H1 (cell line): ENCODE measurements around the gene DDR1. TPM values are rescaled to one million over a fixed set of nuclear protein-coding genes. Genes with fewer than 3 reads are reported as not detected.

Source experiments
- BRCA1 ChIP-seq: IDR thresholded peaks from 2 replicates; pipeline ENCODE4 v1.6.1; 2012; ENCODE audit warnings: low read depth, low read length, improper control_type of control experiment
- CHD1 ChIP-seq: IDR thresholded peaks from 2 replicates; pipeline ENCODE4 v1.6.1; 2012; ENCODE audit warnings: low read depth, low read length, improper control_type of control experiment
- CHD2 ChIP-seq: IDR thresholded peaks from 2 replicates; pipeline ENCODE4 v1.6.1; 2012; ENCODE audit warnings: low read length, improper control_type of control experiment
- CTBP2 ChIP-seq: IDR thresholded peaks from 2 replicates; pipeline ENCODE4 v1.7.0; 2011; ENCODE audit warnings: borderline replicate concordance, mild to moderate bottlenecking, moderate library complexity, mixed read lengths, low read length; ENCODE audit not compliant: insufficient read depth, insufficient read length
- E2F6 ChIP-seq: IDR thresholded peaks from 2 replicates; pipeline ENCODE4 v1.6.1; 2012; ENCODE audit warnings: inconsistent platforms
- EGR1 ChIP-seq: IDR thresholded peaks from 2 replicates; pipeline ENCODE4 v1.6.1; 2011; ENCODE audit warnings: low read depth, low read length, borderline replicate concordance
- EZH2 ChIP-seq: fragments of 200-600 bp; sonication (generic); IDR thresholded peaks from 2 replicates; pipeline ENCODE4 v1.7.1; 2012; ENCODE audit warnings: low read depth, mild to moderate bottlenecking, moderate library complexity, low read length, inconsistent platforms; ENCODE audit not compliant: severe bottlenecking
- GTF2F1 ChIP-seq: IDR thresholded peaks from 2 replicates; pipeline ENCODE4 v1.6.1; 2012; ENCODE audit warnings: low read depth, low read length, improper control_type of control experiment, borderline replicate concordance
- HDAC6 ChIP-seq: IDR thresholded peaks from one replicate; pipeline ENCODE4 v1.7.1; 2012; ENCODE audit warnings: low read depth, mild to moderate bottlenecking, inconsistent platforms, low read length, moderate library complexity
- KDM5A ChIP-seq: fragments of 200-600 bp; IDR thresholded peaks from 2 replicates; pipeline ENCODE4 v1.7.1; 2012; ENCODE audit warnings: mild to moderate bottlenecking, low read length, inconsistent platforms, mixed read lengths
- MAFK ChIP-seq: IDR thresholded peaks from 2 replicates; pipeline ENCODE4 v1.6.1; 2012; ENCODE audit warnings: low read depth, mild to moderate bottlenecking, improper control_type of control experiment, low read length
- NANOG ChIP-seq: IDR thresholded peaks from 2 replicates; pipeline ENCODE4 v1.6.1; 2011; ENCODE audit warnings: low read length, low read depth, mild to moderate bottlenecking, inconsistent platforms; ENCODE audit not compliant: insufficient read depth, poor library complexity, severe bottlenecking
- POLR2AphosphoS5 ChIP-seq: IDR thresholded peaks from 2 replicates; pipeline ENCODE4 v1.6.1; 2011; ENCODE audit warnings: low read depth, low read length
- RNF2 ChIP-seq: fragments of 200-900, 300-1000 bp; sonication (generic); IDR thresholded peaks from 2 replicates; pipeline ENCODE4 v1.7.1; 2016; ENCODE audit warnings: borderline replicate concordance, low read depth, mild to moderate bottlenecking, antibody characterized with exemption, low read length; ENCODE audit not compliant: poor library complexity, severe bottlenecking; ENCODE audit errors: missing control alignments
- SIRT6 ChIP-seq: IDR thresholded peaks from one replicate; pipeline ENCODE4 v1.7.1; 2012; ENCODE audit warnings: low read length, inconsistent platforms
- TAF1 ChIP-seq: IDR thresholded peaks from 2 replicates; pipeline ENCODE4 v1.6.1; 2011; ENCODE audit warnings: mild to moderate bottlenecking, low read depth, low read length
- TBP ChIP-seq: IDR thresholded peaks from 2 replicates; pipeline ENCODE4 v1.6.1; 2011; ENCODE audit warnings: low read depth, low read length, improper control_type of control experiment
- TEAD4 ChIP-seq: IDR thresholded peaks from 2 replicates; pipeline ENCODE4 v1.6.1; 2012; ENCODE audit warnings: low read depth, low read length, inconsistent platforms, mixed read lengths
- USF2 ChIP-seq: IDR thresholded peaks from 2 replicates; pipeline ENCODE4 v1.6.1; 2011; ENCODE audit warnings: low read length, improper control_type of control experiment
- ZNF274 ChIP-seq: IDR thresholded peaks from 2 replicates; pipeline ENCODE4 v1.7.0; 2012; ENCODE audit warnings: low read length, borderline replicate concordance; ENCODE audit errors: extremely low read depth
- polyA plus RNA-seq, 7 experiments: library from polyadenylated mRNA; depleted of rRNA in 3 of 7; stranded (reverse) in 5 of 7; unstranded in 2 of 7; fragments of >200 nt in 5 of 7; fragments of 200-250 nt in 2 of 7; gene quantifications; 1 replicate in 5 of 7; 2 replicates in 1 of 7; 4 replicates in 1 of 7; pipeline versions ENCODE4 v1.2.1 to v1.2.3, GENCODE V29; 2011 to 2013; ENCODE audit warnings: missing spikeins in 2 of 7, mixed read lengths in 2 of 7
- total RNA-seq: library from RNA; stranded (reverse); fragmentation: NEBNext Ultra II Directional; extraction: Animal tissue kit (Norgen Biotek cat#: 25700); gene quantifications from 2 replicates; pipeline ENCODE4 v1.2.1, GENCODE V29; 2021
- TF ChIP-seq, protein P1 (sequence below): IDR thresholded peaks from 2 replicates; pipeline ENCODE4 v1.6.1; 2011; ENCODE audit warnings: low read depth, mild to moderate bottlenecking, low read length; ENCODE audit not compliant: insufficient read depth

Gene DDR1
- total and polyA plus RNA-seq, 2 of the 8 experiments (the other 6 are each of a cell fraction or from before 2014, with no cell fraction given): 99.4 to 181 TPM

GRCh38 chr6:30885999-30886896, 1.9 kb downstream of the DDR1 start (continued):
- TF ChIP-seq RNF2 (no peak), USF2 (no peak), EZH2 (no peak), HDAC6 (no peak), BRCA1 (no peak), ZNF274 (no peak), SIRT6 (no peak), TEAD4 (peak; percentile 93), CHD2 (no peak), CHD1 (no peak), NANOG (no peak), GTF2F1 (no peak), CTBP2 (peak; percentile 65), EGR1 (no peak), TBP (peak; percentile 53; the same call in 1 of the 2 replicates), KDM5A (no peak), POLR2AphosphoS5 (peak; percentile 63), MAFK (no peak), E2F6 (no peak), TAF1 (peak; percentile 62)
- TF ChIP-seq, protein P1, sequence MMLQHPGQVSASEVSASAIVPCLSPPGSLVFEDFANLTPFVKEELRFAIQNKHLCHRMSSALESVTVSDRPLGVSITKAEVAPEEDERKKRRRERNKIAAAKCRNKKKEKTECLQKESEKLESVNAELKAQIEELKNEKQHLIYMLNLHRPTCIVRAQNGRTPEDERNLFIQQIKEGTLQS: no peak
